Measurements from ENCODE around the gene PLPP4.

- no peak for TF ChIP-seq CTCF (IDR thresholded peaks at IDR 0.05; ENCODE audit: borderline replicate concordance, extremely low read depth, low read length, poor library complexity, severe bottlenecking)
- no peak for TF ChIP-seq EZH2 (IDR thresholded peaks at IDR 0.05; ENCODE audit: borderline replicate concordance, low read depth, low read length, severe bottlenecking)
Observed at GRCh38 chr10:120477021-120477742, 20.2 kb downstream of the PLPP4 start.

Data from DND-41 (cell line).